GM12865 (cell line): Measurements from ENCODE around the gene RAB11FIP4.

ENCODE experiments used
- DNase-seq: peaks from one replicate; pipeline ENCODE4 v3.0.0; 2010; ENCODE audit warnings: low read depth
- H3K4me3 ChIP-seq: 2 replicates; pipeline ENCODE4 v1.5.1; 2011; ENCODE audit warnings: mild to moderate bottlenecking, low read depth, low read length, control low read depth
- CTCF ChIP-seq: IDR thresholded peaks from 2 replicates; pipeline ENCODE4 v1.5.1; 2011; ENCODE audit warnings: low read length, control low read depth, low read depth, inconsistent platforms; ENCODE audit not compliant: insufficient read depth; ENCODE audit errors: missing control alignments

The RAB11FIP4 gene

DNA sequence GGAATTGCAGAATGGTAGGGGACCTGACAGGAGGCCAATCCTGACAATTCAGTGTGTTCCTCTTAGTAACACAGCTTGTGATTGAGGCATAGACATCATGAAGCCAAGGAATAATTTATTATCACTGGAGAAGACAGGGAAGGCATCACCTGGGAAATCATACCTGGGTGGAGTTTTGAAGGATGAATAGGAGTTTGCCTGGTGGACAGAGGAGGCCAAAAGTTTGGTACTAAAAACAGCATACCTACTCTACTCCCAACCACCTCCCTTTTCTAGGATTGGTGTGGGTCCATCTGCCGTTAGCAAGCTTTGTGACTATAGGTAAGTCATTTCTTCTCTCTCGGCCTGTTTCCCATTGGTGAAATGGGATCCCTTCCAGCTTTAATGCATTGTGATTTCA lies 88.0 kb downstream of the RAB11FIP4 start:
- H3K4me3 ChIP-seq, result no peak overlapping the region
- TF ChIP-seq CTCF, result no peak
- DNase-seq, result no peak

DNA sequence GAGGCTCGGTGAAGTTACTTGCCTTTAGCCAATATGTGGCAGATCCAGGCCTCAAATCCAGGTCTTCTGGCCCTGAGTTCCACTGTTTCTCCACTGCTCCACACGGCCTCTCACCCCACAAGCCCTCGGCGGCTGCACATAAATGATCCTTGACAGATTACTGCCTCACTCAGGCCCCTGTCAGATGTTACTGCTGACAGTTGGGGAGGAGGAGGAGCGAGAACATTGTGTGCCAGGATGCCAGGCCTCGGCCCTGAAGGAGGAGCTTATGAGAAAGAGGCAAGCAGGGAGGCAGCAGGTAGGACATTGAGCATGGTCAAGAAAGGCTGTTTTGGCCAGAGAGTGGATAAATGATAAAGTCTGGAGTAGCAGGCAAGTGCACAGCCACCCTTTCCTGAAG lies 88.6 kb downstream of the RAB11FIP4 start:
- TF ChIP-seq CTCF, result no peak
- no peak overlapping the region for H3K4me3 ChIP-seq
- DNase-seq, result no peak

GRCh38 chr17:31480904-31481782 lies 89.7 kb downstream of the RAB11FIP4 start:
- no peak overlapping the region for H3K4me3 ChIP-seq
- no peak for TF ChIP-seq CTCF
- no peak for DNase-seq

GRCh38 chr17:31481783-31482081 lies 90.3 kb downstream of the RAB11FIP4 start:
- H3K4me3 ChIP-seq, result no peak overlapping the region
- TF ChIP-seq CTCF, result no peak
- DNase-seq, result no peak

DNA sequence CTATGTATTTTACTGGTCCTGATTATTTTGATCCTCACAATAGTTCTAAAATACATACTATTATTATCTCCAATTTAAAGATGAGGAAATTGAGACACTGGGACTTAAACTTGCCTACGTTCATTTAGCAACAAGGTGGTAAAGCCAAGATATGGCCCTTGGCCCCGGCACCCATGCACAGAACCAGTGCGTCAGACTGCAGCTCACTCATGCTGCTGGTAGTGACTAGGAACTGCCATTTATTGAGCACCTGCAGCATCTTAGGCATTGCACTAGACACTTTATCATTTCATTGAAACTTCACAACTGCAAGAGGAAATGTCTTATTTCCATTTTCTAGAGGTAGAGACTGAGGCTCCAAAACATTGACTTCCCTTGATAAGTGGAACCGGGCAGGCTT lies 93.3 kb downstream of the RAB11FIP4 start:
- TF ChIP-seq CTCF, result no peak
- no peak for DNase-seq
- no peak overlapping the region for H3K4me3 ChIP-seq

GRCh38 chr17:31486351-31487062 lies 95.0 kb downstream of the RAB11FIP4 start:
- no peak overlapping the region for H3K4me3 ChIP-seq
- peak; percentile 23 for DNase-seq
- no peak for TF ChIP-seq CTCF
